NCI-H69 (cell line): ENCODE results near the gene RNASET2.
A peak's percentile ranks its signal among the peaks of the same experiment; 100 is the strongest.

Experiments
- DNase-seq: peaks from one replicate; lab custom pipeline; 2025; lab: John Stamatoyannopoulos, UW

The RNASET2 gene, protein sequence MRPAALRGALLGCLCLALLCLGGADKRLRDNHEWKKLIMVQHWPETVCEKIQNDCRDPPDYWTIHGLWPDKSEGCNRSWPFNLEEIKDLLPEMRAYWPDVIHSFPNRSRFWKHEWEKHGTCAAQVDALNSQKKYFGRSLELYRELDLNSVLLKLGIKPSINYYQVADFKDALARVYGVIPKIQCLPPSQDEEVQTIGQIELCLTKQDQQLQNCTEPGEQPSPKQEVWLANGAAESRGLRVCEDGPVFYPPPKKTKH

DNA sequence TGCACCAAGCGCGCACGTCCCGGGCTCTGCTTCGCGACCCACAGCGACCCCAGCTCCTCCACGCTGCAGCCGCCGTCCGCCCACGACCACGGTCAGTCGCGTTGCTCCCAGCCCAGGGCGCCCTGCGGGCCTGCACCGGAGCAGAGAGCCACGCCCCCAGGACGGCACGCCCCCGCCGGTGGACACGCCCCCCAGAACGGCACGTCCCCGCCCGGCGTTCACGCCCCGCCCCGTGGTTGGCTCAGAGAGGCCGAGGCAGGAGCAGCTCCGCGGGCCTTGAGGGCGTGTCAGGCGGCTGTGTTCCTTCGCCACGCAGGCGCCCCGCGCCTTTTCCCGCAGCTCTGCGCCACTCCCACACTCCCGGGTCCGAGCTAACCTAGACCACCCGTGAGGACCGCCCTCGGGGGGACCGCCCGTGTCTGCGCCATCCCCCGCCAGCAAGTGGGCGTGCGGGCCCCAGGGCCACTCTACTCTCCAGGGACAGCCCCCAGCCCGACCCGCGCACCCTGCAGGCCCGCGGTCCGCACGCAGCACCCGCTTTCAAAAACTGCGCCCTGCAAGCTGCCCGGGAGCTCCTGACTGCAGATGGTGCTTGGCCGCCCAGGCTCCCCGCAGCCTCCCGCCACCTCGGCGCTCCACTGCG, at the start of gene RNASET2:
Gene RNASET2 (minus strand): TSS at position 107 of the 643 bp plus-strand sequence. CDS start 368 bp downstream, outside the sequence.
- peak; percentile 93 for DNase-seq

DNA sequence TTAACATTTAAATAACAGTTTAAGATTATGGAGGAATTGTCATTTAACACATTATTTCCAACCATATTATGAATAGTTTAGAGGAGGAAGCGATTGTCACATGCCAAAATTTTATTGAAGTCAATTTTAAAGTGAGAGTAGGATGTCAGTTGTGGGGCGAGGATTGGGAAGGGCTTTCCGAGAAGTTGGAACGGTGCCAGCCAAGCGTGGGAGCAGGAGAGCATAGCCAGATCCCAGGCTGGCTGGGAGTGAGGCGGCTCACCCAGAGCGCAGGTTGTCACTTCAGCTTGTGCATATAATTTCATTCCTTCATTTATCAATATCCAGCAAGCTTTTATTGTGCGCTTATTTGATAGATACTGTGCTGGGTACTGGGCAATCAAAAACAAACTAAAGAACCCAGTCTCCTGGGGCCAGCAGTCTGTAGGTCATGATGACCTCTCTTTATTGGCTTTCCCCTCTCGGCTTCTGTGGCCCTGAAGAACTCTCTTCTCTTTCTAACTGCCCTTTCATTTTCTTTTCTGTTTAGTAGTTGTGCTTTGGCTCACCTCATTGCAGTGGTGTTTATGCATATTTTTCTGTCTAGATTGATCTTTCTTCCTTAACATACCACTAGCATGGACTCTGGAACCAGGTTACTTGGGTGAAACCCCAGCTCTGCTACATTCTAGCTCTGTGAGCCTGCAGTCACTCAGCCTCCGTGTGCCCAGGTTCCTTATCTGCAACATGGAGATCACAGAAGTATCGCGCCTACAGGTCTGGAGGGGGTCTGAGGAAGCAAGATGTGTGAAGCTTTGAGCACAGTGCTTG, 49.2 kb upstream of the RNASET2 start:
- DNase-seq = no peak

DNA sequence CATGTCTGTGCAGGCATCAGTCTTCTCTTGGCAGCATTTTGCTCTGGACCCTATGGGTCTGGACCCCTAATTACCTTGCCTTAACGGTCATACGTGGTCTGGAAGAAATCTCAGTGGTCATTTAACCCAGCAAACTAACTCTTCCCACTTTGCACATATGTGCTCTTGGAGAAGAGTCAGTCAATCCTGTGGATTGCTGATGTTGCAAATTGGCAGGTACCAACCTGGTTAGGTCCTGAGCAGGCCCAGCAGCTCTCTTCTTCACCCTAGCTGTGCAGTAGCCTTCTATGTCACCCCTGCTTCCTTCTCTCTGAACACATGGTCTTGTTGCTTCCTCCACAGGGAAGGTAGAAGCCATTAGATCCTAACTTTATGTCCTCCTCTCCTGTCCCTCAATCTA, 44.4 kb upstream of the RNASET2 start:
- peak; percentile 16 for DNase-seq

DNA sequence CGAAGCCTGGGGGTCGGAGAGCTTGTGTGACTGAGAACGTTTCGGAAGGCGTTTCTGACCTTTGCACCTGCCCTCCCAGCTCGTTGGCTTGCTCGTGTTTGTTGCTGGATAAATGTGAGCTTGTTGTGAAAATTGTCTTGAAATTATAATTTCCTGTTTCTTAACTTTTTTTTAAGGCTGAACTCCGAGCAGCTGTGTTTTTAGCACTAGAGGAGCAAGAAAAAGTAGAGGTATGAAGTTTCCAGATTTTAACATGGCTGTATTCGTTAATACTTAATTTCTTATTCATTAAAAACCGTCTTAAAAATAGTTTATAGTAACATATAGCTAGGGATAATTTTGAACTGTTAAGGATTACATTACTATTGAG, 43.5 kb upstream of the RNASET2 start:
- DNase-seq = no peak

DNA sequence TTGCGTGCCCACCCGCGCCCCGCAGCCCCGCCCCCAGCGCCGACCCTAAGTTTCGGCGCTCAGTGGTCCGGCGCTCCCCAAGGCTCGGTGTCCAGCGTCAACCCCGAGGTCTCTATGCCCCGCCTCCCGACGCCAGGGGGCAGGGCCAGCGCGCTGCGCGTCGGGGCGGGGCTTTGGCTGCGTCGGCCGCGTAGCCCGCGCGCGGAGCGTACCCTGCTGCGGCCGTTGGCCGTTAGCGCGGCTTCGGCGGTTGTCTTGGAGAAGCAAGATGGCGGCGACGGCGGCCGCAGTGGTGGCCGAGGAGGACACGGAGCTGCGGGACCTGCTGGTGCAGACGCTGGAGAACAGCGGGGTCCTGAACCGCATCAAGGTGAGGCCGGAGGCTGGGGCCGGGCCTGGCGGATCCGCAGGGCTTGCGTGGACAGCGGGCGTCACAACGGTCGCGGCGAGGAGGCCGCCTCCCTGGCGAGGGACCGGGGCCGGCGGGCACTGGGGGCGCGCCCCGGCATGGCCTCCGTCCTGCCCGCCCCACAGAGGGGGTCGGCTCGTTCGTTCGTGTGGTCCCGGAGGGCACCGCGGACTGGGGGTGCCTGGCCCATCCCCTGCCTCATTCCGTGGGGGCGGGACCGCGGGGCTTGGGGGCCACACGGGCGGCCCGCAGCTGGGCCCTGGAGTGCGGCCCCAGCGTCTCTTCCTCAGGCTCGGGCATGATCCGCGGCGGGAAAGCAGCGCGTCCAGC, 43.0 kb upstream of the RNASET2 start, which contains the start of gene CEP43:
Gene CEP43 (plus strand): TSS at position 253 of the 739 bp plus-strand sequence. CDS start 16 bp downstream, at position 269.
- peak; percentile 98 for DNase-seq

DNA sequence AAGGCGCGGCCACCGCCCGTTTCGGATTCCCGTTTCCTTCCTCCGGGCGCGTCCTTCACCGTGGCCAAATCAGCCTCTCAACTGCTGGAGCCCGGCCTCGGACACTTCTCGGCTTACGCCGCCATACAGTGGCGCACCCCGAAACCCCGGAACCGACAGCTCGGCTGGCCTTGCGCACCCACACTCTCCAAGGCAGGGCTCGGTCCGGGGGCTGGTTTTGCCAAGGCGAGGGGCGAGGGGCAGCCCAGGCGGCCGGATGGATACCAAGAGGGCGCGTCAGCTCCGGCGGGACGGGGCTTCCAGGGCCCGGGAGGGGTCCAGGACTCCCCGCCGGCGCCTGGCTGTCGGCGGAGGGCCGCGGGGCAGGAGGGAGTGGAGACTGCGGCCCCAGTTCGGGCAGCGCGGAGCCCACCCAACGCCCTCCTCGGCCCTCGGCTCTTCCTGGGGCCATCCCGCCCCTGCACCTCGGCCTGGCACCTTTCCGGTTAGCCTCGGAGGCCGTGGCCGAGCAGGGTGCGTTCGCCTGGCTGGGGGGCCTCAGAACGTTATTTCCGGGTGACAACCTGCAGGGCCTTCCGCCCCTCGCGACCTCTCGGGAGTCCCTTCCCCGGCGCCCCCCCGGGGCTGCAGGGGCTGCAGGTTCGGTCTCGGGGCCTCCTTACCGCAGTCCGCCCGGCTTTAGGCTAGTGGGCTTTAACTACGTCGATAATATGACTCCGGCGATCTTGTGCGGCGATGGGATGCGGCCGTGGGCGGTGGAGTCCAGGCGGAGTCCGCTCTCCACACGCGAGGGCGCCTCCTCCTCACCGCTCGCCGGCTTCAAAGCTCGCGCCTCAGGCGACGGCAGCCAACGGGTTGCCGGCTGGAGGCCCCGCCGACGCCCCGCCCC, 42.1 kb upstream of the RNASET2 start:
- peak; percentile 64 for DNase-seq

DNA sequence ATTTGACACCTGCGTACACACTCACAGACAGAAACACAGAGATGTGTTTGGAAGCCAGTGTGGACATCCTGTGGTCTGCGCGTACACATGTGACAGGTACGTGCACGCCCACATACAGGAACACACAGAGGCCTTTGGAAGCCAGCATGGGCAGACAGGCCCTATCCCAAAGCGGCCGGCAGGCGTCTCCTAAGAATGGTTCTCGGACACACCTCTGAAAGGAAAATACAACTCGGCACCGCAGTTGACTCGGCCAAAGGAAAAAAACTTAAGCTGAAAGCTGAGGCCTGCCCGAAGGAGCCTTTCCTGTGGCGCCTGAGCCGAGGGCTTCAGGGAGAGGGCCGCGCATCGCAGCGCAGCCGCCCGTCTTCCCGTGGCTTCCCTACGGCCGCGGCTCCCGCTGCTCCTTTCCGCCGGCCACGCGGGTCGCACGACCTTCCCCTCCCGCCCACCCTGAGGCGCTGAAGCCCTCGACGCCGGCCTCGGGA, 41.5 kb upstream of the RNASET2 start:
- peak; percentile 81 for DNase-seq

DNA sequence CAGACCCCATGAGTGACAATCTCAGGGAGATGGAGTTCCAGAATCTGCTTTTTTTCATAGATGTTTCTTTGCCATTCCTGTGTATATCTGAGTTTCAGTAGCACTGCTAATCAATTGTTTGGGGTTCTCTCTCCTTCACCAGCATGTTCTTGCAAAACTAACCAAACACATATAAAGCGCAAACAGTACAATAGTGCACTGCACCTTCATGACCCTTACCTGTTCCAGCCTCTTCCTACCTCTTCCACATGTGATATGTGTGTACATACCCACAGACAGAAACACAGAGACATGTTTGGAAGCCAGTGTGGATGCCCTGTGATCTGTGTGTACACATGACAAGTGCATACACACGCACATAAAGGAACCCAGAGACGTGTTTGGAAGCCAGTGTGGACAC, 41.0 kb upstream of the RNASET2 start:
- DNase-seq = no peak

DNA sequence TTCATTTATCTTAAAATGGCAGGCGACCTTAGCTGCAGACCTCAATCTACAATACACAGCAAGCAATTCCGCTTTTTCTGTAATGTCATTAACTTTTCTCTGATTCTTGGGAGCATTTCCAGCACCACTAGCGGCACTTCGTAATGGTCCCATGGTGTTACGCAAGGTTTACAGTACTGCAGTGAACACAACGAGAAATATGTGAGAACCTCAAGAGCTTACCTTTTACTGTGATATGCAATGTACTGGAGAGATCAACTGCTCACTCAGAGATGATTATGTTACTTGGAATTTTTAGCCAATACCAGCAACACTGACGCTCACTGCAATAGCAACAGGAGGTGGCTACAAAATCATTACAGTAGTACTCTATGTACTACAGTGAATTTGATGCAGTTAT, 40.1 kb upstream of the RNASET2 start:
- DNase-seq = no peak

DNA sequence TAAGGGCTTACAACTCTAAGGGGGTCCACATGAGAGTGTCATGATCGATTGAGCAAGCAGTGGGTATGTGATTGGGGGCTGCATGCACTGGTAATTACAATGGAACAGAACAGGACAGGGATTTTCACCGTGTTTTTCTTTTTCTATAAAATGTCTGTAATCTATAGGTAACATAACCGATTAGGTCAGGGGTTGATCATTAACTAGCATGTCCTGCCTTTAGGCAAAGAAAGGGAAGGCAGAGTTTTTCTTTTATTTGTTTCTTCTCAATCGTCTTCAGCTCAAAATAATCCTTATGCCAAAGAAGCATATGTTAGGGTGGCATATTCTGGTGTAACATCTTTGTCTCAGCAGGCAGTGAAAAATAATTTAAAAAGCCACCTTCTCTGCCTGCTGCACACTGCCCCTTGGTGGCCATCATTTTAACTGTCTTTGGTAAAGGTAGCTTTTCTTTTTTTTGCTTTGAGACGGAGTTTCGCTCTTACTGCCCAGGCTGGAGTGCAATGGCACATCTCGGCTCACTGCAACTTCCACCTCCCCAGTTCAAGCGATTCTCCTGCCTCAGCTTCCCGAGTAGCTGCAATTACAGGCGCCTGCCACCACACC, 33.2 kb upstream of the RNASET2 start:
- peak; percentile 48 for DNase-seq

DNA sequence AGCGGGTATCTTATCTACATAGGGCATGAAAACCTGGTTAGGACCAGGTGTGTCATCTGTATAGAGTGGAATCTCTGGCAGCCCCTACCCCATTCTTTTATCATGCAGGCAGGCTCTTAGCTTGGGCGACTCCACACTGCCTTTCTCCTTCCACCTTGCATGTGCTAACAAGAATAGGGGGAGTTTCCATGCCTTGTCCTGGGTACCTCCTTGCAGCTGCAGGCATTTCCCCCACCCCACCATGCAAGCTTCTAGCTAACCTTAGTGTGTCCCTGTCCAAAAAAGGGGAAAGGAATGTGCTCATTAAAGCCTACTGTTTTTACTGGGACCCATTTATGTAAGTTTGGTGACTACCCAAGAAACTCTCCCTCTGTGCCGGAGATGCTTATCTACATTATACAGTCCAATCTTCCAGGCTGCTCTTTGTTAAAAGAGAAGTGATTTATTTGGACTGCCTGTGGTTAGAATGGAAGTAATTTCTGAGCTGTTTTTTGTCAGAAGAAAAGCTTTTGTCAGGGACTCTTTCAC, 32.4 kb upstream of the RNASET2 start:
- DNase-seq = no peak

DNA sequence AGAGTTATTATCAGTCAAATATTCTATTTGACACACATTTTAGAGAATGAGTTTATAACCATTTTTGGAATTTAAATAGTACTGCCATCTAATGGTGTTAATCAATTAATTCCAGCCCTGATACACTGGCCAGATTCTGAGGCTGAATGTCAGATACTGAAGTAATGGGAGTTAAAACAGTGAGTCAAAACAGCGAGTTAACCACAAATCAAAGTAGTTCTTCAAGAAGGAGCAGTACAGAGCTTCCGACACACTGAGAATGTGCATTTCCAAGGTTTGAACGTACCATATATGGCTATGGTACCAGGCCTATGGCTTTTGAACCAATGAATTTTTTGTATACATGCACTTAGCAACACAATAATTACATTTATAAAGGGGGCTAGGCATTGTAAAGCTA, 31.6 kb upstream of the RNASET2 start:
- DNase-seq = no peak

DNA sequence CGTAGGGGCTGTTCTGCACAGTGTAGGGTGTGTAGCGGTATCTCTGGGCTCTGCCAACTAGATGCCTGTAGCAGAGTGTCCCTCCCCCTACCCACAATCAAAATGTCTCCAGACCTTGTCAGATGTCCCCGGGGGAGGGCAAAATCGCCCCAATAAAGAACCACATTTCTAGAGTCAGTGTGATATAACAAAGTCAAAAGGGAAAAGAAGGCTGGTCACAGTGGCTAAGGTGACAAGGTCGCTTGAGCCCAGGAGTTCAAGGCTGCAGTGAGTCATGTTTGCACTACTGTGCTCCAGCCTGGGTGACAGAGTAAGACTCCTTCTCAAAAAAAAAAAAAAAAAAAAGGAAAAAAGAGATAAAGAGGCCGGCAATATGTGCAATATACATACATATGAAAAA, 31.1 kb upstream of the RNASET2 start:
- no peak for DNase-seq

DNA sequence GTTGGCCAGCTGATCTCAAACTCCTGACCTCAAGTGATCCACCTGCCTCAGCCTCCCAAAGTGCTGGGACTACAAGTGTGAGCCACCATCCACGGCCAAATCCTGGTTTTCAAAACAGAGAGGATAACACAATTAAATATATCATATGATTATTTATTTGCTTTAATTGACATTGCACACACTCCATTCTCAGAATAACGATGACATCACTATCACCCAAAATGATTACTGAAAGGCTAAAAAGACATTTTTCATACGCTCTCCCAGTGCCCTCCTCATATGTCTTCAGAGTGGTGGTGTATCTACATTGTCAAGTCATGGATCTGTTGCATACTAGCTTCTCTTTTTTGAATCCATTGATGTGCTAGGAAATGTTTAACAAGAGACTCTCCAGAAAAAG, 24.4 kb upstream of the RNASET2 start:
- DNase-seq = no peak

DNA sequence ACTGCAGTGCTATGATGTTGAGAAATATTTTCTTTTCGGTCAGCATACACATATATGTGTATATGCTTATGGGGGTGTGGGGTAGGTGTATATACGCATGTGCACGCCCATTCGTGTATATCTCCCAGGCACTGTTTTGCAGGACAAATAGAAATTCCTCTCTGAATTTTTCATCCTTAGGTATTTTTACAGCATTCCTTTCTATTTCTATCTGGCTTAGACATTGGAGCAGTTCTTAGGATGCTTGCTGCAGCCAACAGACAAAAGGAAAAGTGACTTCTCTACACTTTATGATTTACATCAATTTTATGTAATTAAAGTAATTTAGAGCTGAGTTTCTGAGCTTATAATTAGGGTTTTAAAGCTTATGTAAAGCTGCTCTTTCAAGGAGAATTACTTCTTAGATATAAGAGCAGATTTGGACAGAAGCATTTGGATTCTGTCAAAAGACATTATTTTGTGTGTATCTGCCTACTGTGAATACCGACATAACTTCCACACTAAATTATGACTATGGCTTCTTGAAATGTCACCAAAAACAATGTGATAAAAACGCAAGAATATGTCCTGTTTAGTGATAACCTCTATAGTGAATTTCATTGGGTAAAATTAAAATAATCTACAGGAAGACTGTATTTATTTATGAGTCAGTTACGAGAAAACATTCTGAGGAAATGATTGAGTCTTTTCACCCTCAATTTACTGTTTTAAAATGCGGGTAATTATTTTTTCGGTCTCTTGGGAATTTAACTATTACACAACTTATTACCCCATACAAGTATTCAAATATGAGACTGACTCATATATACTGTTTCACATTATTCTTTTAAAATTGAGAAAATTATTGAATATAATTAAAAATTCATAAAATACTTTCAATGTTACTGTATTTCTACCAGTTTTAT, 21.5 kb upstream of the RNASET2 start:
- DNase-seq = no peak

DNA sequence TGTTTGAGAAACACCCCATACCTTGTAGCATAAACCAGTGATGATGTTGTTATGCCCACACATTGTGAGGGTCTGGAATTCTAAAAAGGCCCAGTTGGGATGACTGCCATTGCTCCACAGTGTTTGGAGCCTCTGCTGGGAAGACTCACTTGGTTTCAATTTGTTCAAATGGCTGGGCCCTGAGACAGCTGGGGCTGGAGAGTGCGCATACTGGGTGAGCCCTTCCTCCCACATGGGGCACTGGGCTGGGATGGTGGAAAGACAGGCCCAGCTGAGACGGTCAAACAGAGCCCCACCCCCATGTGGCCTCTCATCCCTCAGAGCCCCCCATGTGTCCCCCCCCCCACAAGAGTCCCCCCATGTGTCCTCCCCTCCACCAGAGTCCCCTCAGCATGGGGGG, 20.3 kb upstream of the RNASET2 start:
- DNase-seq = no peak

DNA sequence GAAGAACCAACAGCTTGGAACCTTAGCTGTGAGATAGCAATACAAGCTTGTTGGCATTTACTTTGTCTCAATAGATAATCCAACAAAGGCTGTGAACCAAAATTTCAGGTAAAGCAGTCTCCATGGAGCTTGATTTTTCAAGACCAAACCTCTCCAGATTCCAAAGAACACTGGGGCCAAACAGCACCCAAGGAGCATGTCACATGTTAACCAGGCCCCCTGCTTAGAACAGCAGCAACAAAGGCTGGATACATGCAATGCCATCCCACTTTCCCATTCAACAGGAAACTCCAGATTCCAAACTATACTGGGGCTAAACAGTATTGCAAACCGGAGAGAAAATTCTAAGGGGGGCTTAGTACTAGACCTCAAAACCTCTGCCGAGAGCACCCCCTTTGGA, 15.8 kb upstream of the RNASET2 start:
- no peak for DNase-seq

DNA sequence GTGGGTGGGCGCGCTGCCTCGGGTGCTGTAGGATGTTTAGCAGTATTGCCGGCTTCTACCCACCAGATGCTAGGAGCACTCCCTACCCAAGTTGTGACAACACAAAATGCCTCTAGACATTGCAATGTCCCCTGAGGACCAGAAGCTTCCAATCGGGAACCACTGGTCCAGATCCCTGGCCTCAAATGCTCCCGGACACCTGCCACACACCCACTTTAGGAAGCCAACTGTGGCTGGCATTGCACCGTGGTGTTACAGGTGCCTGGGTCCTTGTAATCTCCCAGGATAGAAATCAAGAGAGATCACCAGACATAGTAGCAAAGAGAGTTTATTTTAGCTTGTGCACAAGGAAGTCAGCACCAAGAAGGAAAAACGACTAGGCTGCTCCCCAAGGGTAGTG, 14.9 kb upstream of the RNASET2 start:
- DNase-seq = no peak

DNA sequence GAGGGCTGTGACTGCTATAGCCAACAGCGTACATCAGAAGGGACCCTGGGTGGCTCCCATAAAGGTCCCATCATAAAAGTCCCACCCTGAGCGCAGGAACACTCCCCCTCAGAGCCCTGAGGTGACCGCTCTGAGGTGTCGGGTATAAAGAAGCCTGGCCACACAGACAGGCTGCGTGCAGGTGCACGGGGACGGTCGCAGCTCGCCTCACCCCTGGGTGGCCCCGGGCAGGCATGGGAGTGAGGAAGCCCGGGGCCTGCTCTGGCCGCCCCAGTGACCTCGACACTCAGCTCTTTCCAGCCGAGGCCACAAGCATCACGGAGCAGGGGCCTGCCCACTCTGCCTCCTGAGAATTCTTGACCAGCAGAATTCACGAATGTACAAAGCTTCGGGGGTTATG, 14.4 kb upstream of the RNASET2 start:
- DNase-seq = no peak
